Amniotic stem cell (primary cell): ENCODE data around the gene AHCYL2.
"Not testable (repeated sequence)": the region's sequence is repeated elsewhere in the genome, so short reads cannot be mapped to it uniquely, and the experiment has no call there.

Experiments
- DNase-seq: peaks from one replicate; lab custom pipeline; 2025; lab: John Stamatoyannopoulos, UW

The AHCYL2 gene

DNA sequence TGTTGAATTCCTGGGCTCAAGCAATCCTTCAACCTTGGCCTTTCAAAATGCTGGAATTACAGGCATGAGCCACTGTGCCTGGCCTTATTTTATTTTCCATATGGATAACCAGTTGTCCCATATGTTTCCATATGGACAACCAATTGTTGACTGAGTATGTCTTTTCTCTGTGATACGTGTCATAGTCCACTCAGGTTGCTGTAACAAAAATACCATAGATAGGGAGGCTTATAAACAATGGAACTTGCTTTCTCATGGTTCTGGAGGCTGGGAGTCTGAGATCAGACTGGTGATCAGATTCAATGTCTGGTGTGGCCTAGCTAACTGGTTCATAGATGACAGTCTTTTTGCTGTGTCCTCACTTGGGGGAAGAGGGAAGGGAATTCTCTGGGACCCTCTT, 19.4 kb downstream of the AHCYL2 start:
- DNase-seq = no peak

DNA sequence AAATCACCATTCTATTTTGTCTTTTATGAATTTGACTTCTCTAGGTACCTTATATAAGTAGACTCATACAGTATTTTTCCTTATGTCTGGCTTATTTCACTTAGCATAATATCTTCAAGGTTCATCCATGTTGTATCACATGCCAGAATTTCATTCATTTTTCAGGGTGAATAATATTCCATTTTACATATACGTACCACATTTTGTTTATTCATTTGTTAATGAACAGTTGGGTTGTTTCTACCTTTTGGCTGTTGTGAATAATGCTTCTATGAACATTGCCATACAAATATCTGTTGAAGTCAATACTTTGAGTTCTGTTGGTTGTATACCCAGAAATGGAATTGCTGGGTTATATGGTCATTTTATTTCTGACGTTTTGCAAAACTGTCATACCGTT, 20.7 kb downstream of the AHCYL2 start:
- no peak for DNase-seq

DNA sequence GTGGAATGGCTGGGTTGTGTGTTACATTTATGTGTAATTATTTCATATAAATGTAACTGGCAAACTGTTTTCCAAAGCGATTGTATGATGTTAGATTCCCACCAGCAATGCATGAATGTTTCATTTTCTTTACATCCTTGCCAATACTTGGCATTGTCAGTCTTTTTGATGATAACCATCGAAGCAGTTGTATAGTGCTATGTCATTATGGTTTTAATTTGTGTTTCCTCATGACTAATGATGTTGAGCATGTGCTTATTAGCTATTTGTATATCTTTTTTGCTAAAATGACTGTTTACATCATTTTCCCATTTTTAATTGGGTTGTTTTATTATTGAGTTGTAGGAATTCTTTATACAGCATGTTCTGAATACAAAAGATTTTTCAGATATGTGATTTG, 22.3 kb downstream of the AHCYL2 start:
- DNase-seq = no peak

DNA sequence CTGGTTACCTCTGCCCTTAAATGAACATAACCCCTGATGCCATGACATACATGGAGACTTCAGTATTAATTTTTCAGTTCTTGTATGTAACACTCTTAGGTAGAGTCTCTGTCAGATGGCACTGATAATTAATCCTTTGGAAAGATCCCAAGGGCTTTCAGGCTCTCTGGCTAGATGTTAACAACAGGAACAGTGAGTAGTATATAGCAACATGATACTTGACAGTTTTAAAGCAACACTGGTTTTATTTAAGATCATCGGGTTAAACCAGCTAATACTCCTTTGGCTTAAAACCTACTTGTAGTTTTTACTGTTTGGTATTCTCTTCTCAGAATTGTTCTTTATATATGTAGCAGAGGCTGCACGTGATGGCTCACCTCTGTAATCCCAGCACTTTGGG, 27.3 kb downstream of the AHCYL2 start:
- DNase-seq = no peak

DNA sequence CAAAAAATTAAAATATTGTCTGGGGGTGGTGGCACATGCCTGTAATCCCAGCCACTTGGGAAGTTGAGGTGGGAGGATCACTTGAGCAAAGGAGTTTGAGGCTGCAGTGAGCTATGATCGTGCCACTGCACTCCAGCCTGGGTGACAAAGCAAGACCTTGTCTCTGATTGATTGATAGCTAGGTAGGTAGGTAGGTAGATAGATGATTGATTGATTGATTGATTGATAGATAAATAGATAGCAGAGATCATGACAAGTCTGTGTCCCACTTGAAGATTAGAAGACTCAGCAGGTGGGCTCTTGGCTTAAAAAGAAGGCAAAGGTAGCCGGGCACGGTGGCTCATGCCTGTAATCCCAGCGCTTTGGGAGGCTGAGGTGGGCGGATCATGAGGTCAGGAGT, 27.8 kb downstream of the AHCYL2 start:
- DNase-seq = not testable (repeated sequence)

DNA sequence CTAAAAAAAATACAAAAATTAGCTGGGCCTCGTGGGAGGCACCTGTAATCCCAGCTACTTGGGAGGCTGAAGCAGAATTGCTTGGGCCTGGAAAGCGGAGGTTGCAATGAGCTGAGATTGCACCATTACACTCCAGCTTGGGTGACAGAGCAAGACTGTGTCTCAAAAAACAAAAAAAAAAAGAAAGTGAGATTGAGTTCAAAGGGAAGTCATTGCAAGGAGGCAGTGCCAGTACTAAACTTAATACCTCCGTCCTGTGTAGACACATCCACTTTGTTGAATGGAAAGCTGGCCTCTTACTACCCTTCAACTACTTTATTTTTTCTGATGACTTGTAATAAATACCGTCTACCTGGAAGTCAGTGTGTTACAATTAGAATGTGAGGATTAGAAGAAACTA, 31.0 kb downstream of the AHCYL2 start:
- no peak for DNase-seq

DNA sequence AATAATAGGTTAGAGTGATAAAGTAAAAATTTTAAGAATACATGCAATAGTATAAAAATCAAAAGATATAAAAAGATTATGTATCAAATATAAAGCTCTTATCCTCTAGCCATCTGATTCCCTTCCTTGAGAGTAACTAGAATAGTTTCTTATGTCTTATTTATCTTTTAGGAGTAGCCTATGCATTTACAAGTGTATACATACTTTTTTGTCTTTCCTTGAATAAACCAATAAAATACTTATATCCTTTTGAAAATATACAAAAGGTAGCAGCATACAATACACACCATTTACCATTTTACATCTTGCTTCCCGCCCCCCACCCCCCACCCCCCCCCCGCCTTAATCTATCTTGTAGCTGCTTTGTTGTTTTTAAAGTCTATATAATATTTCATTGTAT, 31.4 kb downstream of the AHCYL2 start:
- no peak for DNase-seq

DNA sequence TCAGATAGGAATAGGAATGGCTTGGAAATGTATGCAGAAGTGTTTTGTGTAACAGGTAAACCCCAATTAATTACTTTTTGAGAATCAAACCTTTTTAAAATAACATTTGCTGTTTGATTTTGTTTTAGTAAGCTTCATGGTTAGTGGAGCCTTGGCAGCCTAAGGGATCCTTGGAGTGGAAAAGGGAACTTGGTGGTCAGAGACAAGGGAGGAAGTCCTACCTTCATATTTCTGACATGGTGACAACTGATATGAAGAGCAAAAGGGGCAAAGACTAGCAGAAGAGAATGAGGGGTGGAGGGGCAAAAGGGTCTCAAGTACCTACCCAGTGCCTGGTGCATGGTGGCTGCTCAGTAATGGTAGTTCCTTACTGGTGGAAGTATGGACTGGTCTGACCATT, 32.3 kb downstream of the AHCYL2 start:
- DNase-seq = no peak

DNA sequence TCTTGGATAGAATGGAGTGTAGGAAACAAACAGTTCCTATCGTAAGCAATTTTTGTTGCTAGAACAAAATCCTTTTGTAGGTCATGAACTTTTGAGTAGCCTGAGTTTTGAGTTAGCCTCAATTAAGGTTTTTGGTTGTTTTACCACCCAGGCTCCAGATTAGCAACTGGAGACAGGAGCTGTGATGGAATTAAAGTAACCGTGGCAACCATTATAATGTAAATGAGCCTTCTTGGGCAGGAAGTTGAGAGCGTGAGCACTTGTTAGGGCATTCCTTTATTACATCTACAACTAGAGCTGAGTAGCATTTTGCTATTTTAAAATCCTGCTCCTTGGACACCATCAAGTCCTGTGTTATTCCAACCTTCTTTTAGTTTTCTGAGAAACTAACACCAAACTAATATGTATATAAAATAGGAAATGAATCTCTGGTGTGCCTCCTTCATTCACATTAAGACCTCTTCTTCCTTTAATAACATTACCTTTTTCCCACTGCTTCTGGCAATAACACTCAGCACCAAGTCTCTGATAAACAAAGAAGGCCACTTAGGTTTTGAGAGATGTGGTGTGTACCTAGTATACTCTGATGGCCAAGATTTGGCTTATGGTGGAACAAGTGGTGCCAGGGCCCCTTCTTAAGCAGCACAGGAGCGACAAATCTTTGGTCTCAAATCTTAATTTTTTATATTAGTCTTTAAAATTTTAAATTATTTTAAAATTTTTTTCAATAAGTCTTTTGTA, 34.0 kb downstream of the AHCYL2 start:
- no peak for DNase-seq

DNA sequence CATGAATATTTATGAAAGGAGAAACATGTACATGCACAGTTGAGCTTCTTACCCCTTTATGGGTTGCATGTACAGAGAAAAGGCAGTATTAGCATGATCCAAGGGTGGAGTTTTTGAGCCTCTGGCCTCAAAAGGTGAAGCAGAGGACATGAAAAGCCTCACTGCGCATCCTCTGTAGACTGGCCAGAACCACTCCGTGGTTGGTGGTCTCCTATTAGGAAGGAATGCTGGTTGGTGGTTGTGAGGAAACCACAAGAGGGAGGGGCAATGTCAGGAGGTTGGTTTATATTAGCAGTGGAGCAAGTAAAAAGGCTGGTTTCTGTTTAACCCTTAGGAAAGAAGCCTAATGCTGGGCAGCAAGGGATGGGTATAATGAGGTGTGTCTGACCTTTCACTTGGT, 37.5 kb downstream of the AHCYL2 start:
- no peak for DNase-seq

DNA sequence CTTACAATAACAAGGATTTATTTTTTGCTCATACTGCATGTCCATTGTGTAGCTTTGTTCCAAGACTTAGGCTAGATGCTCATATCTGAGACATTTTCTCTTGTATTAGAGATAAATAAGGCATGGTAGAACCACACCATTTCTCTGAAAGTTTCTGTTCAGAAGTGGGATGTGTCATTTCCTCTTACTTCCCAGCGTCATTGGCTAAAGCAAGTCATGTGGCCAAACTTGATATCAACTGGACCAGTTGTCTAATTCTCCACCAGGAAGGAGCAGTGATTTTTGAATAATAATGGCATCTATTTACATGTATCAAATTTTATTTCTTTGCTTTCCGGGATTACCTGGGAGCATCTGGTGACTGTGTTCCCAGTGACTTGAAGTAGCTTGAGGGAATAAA, 38.3 kb downstream of the AHCYL2 start:
- DNase-seq = no peak

DNA sequence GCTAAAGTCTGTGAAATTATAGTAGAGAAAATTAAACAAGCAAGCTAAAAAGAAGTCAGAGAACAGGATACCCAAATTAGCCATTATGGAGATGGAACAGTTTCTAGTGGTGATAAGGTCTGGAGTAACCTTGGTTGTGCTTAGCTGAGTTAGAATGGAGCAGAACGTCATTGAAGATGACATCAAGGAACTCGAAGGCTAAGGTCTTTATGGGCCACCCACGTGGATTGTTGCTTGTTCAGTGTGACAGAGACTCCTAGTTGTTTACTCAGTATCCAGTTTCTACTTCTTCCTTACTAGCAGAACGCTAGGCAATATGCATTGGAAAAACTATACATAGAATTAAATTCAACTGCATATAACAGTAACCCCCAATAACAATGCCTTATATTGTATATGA, 39.7 kb downstream of the AHCYL2 start:
- DNase-seq = no peak

DNA sequence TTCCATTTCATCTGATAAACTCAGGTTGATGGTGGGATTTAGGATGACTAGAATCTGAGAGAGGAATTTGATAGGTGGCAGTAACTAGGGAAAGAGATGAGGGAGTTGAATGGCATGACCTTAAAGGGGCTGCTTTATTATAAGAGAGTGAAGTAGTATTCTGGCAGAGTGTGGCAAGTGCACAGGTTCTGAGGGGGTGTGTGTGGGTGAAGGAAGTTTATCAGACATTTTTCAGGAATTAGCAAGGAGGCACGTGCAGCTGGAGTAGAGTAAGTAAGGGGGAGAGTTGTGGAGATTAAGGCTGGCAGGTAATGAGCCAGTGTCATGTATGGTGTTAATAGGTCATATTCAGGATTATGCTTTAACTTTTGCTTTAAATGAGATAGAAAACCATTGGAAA, 40.5 kb downstream of the AHCYL2 start:
- DNase-seq = no peak

DNA sequence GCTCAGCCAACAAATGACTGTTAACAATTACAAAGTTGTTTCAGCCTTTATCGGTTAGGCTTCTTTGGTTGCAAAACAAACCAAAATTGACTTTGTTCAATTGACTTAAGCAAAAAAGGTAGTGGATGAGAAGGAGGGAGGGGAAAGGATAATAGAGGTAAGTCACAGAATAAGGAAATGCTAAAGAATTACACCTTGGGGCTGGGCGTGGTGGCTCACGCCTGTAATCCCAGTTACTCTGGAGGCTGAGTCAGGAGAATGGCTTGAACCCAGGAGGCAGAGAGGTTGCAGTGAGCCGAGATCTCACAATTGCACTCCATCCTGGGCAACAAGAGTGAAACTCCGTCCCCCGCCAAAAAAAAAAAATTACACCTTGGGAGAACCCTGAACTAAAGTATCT, 41.4 kb downstream of the AHCYL2 start:
- no peak for DNase-seq

DNA sequence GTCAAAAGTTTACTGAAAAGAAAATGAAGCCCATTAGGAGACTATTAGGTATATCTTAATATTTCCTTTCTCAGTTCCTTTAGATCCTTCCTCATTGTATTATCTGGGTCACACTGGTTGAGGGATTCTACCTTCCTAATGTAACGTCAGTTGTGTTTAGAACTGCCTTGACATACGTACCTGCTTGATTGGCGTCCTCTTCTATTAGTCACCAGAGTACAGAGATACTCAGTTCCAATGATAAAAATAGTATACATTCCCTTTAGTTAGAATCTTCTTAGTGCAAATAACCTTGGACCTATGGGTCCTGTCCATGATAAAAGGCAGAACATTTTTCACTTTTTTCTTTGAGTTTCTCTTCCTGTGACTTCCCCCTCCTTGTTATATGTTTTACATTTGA, 45.2 kb downstream of the AHCYL2 start:
- DNase-seq = no peak

DNA sequence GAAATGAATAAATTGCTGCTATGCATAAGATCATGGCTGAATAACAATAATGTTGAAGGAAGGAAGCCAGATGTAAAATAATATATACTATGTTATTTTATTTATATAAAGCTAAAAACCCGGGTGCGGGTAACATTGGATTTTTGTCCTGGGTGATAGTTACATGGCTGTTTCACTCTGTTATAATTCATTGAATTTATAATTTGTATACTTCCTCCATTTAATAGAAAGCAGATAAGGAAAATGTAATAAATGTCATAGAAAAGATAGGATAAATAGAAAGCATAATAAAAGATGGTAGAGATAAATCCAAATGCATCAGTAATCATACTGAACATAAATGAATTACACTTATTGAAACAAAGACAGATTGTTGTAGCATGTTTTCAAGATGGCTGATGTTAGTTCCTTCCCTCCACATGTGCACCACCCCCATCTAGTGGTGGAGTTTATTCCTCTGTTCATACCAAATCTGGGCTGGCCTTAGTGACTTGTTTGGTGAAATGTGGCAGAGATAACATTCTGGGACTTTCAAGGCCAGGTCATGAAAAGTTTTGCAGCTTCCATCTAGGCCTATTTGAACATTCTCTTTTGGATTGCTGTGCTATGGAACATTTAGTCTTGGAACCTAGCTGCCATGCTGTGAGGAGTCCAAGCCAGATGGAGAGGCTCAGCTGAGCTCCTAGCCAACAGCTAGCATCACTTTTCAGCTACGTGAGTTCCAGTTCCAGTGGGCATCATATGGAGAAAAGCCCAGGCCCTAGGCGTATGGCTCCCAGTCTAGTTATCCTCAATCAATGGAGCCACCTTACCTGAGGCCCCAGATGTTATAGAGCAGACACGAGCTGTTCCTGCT, 46.9 kb downstream of the AHCYL2 start:
- no peak for DNase-seq

DNA sequence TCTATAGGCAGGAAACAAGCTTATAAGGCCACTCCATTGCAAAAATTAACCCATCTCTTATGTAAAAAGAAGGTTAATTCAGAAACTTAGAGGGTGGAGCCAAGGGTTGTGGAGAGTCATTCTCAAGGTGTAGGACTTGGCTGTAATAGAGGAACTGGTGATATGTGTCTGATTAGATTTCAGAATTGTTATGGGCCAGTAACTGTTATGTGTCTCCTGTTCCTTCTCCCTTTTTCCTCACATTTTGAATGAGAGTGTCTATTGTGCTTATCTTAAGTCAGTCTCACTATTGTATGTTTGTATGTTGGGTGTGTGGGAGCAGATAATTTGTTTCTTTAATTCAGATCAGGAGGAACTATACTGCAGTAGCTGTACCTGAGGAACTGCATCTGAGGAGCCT, 49.1 kb downstream of the AHCYL2 start:
- DNase-seq = no peak

DNA sequence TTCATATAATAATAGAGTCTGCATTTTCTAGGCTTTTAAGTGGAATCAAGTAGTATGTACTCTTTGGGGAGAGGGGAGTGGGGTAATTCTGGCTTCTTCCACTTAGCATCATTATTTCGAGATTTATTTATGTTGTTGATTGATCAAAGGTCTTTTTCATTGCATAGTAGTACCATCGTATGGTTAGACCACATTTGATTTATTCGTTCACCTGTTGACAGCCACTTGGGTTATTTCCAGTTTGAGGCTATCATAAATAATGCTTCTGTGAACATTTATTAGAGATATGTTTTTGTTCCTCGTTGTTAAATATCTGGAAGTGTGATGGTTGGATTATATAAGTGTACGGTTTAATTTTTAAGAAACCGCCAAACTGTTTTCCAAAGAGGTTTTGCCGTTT, 52.8 kb downstream of the AHCYL2 start:
- DNase-seq = no peak

DNA sequence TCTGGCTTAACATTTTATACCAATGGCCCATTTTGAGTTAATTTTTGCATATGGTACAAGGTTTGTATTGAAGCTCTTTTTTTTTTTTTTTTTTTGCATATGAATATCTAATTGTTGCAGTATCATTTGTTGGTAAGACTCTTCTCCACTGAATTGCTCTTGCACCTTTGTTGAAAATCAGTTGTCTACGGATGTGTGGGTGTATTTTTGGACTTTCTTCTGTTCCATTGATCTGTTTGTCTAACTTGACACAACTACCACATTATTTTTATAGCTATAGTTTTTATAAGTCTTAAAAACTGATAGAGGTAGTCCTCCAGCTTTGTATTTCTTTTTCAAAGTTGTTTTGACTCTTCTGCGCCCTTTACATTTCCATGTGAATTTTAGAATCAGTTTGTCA, 53.9 kb downstream of the AHCYL2 start:
- no peak for DNase-seq

DNA sequence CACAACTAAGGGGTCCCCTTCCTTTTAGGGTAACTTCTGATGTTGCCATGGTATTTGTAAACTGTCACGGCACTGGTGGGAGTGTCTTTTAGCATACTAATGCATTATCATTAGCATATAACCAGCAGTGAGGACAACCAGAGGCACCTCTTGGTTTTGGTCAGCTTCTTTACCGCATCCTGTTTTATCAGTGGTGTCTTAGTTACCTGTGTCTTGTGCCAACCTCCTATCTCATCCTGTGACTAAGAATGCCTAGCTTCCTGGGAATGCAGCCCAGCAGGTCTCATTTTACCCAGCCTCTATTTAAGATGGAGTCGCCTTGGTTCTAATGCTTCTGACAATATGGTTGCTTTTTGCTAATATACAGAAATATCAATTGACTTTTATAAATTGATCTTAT, 54.9 kb downstream of the AHCYL2 start:
- no peak for DNase-seq

DNA sequence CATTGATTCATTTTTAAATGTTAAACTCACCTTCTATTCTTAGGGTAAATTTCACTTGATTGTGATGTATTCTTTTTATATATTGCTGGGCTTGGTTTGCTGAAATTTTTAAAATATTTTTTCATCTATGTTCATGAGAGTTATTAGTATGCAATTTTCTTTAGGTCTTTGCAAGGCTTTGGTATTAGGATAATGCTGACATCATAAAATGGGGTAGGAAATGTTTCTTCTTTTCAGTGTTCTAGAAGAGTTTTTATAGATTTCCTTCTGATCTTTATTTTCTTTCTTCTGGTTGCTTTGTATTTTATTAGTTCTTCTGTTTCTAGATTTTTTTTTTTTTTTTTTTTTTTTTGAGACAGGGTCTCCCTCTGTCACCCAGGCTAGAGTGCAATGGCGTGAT, 56.3 kb downstream of the AHCYL2 start:
- DNase-seq = no peak

DNA sequence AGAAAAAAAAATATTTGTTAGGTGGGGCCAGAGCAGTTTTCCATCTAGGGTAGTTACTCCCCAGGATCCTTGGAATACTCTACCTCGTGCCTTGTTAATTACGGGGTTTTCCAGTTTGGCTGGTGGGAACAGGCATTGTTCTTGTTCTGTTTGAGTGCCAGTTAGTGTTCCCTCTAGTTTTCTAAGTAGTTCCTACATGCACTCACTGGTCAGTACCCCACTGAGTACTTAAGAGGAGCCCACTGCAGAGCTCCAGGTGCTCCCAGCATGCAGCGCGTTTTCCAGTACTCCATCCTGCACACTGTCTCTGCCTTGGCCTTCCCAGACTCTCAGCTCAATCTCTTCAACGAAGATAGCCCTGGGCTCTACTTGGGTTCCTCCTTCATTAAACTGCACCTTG, 58.0 kb downstream of the AHCYL2 start:
- no peak for DNase-seq

DNA sequence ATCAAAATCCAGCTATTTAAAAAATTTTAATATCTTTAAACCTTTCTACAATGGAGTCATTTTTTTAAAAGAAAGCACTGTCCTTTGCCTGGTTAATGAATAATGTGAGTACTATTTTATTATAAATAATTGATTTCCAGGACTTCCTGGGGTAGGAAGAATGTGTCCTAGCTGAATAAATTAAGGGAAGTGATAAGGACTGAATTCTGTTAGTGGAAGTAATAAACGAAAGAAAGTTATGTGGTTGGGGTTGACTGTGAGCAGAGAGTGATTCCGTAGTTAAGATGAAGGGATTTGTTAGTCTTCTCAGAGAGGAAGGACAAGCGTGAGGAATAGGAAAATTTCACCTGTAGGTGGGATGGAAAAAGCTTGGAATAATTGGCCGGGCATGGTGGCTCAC, 59.1 kb downstream of the AHCYL2 start:
- no peak for DNase-seq

DNA sequence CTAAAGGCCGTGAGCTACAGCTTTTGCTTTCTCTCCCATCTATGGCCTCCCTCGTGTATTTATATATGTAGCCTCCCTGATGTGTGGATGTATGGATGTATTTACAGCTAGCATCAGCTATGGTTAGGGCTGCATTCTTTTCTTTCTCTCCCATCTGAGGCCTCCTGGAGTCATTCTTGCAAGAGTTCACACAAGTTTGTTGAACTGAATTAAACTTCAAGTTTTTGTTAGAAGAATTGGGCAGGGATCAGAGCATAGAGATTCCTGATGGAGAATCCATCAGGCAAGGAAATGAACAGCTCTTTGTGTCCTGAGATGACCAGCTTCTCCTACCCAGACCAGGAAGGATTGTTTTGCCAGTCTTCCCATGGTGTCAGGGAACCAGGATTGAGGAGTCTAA, 60.3 kb downstream of the AHCYL2 start:
- DNase-seq = no peak
